OCI-LY3 (cell line): ENCODE data around the gene ARHGAP22.

Source experiments
- H2AFZ ChIP-seq: fragments of 200-600, 300-600 bp; shearing (Covaris generic); 2 replicates; pipeline ENCODE4 v1.6.0; 2014; ENCODE audit warnings: antibody characterized with exemption, low read depth, low read length
- H3K27ac ChIP-seq: fragments of 200-600, 300-600 bp; sonication (generic); 2 replicates; pipeline ENCODE4 v1.5.1; 2014; ENCODE audit warnings: mild to moderate bottlenecking, low read length, moderate library complexity, mixed read lengths
- H3K27me3 ChIP-seq: fragments of 200-600, 300-600 bp; sonication (generic); 2 replicates; pipeline ENCODE4 v1.6.1; 2014; ENCODE audit warnings: low read depth, low read length, mixed read lengths
- H3K36me3 ChIP-seq: fragments of 200-600, 300-600 bp; sonication (generic); replicated peaks from 2 replicates; pipeline ENCODE3; 2014; ENCODE audit warnings: low read depth, low read length, mixed read lengths
- H3K4me1 ChIP-seq: fragments of 300-600, 200-600 bp; sonication (generic); 2 replicates; pipeline ENCODE4 v1.6.1; 2014; ENCODE audit warnings: low read length, mixed read lengths
- H3K4me2 ChIP-seq: fragments of 200-600, 300-600 bp; sonication (generic); 2 replicates; pipeline ENCODE4 v1.6.1; 2014; ENCODE audit warnings: low read length, mixed read lengths
- H3K4me3 ChIP-seq: fragments of 300-600, 200-600 bp; sonication (generic); 2 replicates; pipeline ENCODE4 v1.5.1; 2014; ENCODE audit warnings: antibody characterized with exemption, mild to moderate bottlenecking, low read length, moderate library complexity
- H3K79me2 ChIP-seq: fragments of 300-600, 200-600 bp; shearing (Covaris generic); 2 replicates; pipeline ENCODE4 v1.6.1; 2014; ENCODE audit warnings: mild to moderate bottlenecking, low read length, mixed read lengths
- H3K9ac ChIP-seq: fragments of 300-600, 200-600 bp; shearing (Covaris generic); 2 replicates; pipeline ENCODE4 v1.6.0; 2014; ENCODE audit warnings: mild to moderate bottlenecking, low read length, moderate library complexity
- H3K9me3 ChIP-seq: fragments of 200-600, 300-600 bp; shearing (Covaris generic); 2 replicates; pipeline ENCODE4 v1.6.1; 2014; ENCODE audit warnings: low read length, mixed read lengths; ENCODE audit not compliant: insufficient read depth
- H4K20me1 ChIP-seq: fragments of 200-600, 300-600 bp; sonication (generic); 2 replicates; pipeline ENCODE4 v1.6.1; 2016; ENCODE audit warnings: low read length, mixed read lengths; ENCODE audit not compliant: insufficient read depth
- EZH2phosphoT487 ChIP-seq: fragments of 200-600 bp; shearing (Covaris generic); IDR thresholded peaks from 2 replicates; pipeline ENCODE4 v1.6.1; 2018; ENCODE audit warnings: antibody characterized with exemption, mixed run types, low read depth
- TF ChIP-seq, protein P1 (sequence below): fragments of 200-600, 300-600 bp; sonication (generic); IDR thresholded peaks from 2 replicates; pipeline ENCODE4 v1.5.1; 2014; ENCODE audit warnings: antibody characterized with exemption, low read length, low read depth

Gene ARHGAP22

DNA sequence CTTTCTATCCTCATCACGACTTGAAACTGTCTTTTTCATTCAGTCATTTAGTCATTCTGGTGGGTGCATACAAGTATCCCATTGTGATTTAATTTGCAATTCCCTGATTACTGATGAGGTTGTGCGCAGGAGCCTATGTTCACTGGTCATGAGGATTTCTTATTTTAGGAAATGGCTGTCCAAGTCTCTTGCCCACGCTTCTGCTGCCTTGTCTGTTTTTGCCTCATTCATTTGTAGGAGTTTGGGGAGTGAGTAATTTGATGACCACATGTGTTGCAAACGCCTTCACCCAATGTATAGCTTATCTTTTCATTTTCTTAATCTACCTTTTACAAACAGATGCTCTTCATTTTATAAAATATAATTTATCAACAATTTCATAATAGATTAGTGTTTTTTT lies 127.3 kb downstream of the ARHGAP22 start:
- Histone ChIP-seq H3K27ac (no peak overlapping the region), H3K79me2 (no peaks in the 10 kb centered on the region), H3K4me1 (no peaks in the 10 kb centered on the region), H3K27me3 (peaks cover 6% of the 10 kb centered on the region; the same call in 1 of the 2 replicates), H3K36me3 (no peaks in the 10 kb centered on the region), H3K4me2 (no peak overlapping the region), H2AFZ (no peak overlapping the region), H3K9ac (no peak overlapping the region), H4K20me1 (no peaks in the 10 kb centered on the region), H3K4me3 (no peak overlapping the region), H3K9me3 (no peaks in the 10 kb centered on the region)
- TF ChIP-seq, protein P1, sequence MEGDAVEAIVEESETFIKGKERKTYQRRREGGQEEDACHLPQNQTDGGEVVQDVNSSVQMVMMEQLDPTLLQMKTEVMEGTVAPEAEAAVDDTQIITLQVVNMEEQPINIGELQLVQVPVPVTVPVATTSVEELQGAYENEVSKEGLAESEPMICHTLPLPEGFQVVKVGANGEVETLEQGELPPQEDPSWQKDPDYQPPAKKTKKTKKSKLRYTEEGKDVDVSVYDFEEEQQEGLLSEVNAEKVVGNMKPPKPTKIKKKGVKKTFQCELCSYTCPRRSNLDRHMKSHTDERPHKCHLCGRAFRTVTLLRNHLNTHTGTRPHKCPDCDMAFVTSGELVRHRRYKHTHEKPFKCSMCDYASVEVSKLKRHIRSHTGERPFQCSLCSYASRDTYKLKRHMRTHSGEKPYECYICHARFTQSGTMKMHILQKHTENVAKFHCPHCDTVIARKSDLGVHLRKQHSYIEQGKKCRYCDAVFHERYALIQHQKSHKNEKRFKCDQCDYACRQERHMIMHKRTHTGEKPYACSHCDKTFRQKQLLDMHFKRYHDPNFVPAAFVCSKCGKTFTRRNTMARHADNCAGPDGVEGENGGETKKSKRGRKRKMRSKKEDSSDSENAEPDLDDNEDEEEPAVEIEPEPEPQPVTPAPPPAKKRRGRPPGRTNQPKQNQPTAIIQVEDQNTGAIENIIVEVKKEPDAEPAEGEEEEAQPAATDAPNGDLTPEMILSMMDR: no peak
- no peak for TF ChIP-seq EZH2phosphoT487

DNA sequence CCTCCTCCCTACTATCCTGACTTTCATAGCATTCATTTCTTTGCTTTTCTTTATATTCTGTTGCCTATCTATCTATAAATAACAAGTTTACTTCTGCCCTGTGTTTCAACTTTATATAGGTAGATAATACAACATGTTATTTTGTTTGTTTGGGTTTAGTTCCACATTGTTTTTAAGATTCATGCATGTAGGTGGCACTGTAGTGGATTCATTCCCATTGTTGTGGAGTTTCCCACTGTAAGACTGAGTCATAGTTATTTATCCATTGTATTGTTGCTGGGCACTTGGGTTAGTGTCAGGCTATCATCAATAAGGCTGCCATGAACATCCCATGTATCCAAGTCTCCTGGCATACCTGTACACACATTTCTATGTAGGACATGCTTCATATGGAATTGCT lies 127.7 kb downstream of the ARHGAP22 start:
- Histone ChIP-seq H3K4me2 (no peak overlapping the region), H3K27ac (no peak overlapping the region), H3K79me2 (no peaks in the 10 kb centered on the region), H3K27me3 (peaks cover 6% of the 10 kb centered on the region; the same call in 1 of the 2 replicates), H2AFZ (no peak overlapping the region), H3K9me3 (no peaks in the 10 kb centered on the region), H3K4me3 (no peak overlapping the region), H4K20me1 (no peaks in the 10 kb centered on the region), H3K36me3 (no peaks in the 10 kb centered on the region), H3K9ac (no peak overlapping the region), H3K4me1 (no peaks in the 10 kb centered on the region)
- no peak for TF ChIP-seq EZH2phosphoT487
- TF ChIP-seq, protein P1: no peak

DNA sequence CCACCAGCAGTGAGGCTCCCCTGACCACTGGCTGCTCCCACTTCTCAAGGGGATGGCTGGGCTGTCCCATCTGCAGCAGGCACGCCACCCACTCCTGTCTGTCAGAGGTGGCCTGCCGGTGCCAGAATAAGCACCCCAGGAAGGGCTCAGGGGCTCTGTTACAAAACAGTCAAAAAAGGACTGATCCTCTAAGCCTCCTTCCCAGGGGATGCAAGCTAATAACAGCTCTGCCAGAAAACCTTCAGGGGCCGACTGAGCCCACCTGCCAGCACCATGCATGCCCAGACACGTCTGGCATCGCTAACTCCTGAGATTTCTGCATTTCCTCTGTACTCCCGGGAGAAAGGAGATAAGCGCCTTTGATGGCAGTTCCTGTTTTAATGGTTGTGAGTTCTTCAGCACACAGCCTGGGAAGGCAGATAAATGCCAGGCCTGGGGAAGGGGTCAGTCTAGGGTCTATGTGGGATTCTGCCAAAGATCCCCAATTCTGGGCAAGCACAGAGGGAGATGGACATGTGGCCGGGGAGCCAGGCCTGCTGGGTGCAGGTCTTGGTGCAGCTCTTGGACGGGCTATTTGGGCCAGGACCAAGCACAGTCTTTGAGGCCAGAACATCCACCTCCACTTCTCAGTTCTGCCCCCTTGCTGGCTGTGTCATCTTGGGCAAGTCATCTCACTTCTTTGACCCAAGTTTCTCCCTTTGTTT lies 128.4 kb downstream of the ARHGAP22 start:
- Histone ChIP-seq H3K9me3 (no peaks in the 10 kb centered on the region), H3K4me2 (no peak overlapping the region), H2AFZ (no peak overlapping the region), H3K4me3 (no peak overlapping the region), H3K27ac (no peak overlapping the region), H3K27me3 (peaks cover 6% of the 10 kb centered on the region; the same call in 1 of the 2 replicates), H3K79me2 (no peaks in the 10 kb centered on the region), H3K36me3 (no peaks in the 10 kb centered on the region), H3K4me1 (no peaks in the 10 kb centered on the region), H3K9ac (no peak overlapping the region), H4K20me1 (no peaks in the 10 kb centered on the region)
- no peak for TF ChIP-seq EZH2phosphoT487
- TF ChIP-seq, protein P1: no peak

DNA sequence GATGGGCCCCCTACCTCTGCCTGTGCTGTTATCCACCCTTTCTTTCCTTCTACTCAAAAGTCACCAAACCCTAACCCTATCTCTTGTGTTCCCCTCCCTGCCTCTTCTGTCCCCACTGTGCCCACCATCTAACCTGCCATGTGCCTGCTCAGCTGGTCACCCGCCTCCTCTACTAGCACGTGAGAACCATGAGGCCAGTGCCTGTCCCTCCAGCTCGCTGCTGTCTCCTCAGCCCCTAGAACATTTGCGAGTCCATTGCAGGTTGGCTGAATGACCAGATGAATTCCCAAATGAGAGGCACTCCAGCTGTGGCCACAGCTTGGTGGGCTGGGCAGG lies 129.0 kb downstream of the ARHGAP22 start:
- Histone ChIP-seq H3K36me3 (no peaks in the 10 kb centered on the region), H3K9ac (no peak overlapping the region), H2AFZ (no peak overlapping the region), H3K4me3 (no peak overlapping the region), H3K9me3 (no peaks in the 10 kb centered on the region), H3K27me3 (peaks cover 6% of the 10 kb centered on the region; the same call in 1 of the 2 replicates), H4K20me1 (no peaks in the 10 kb centered on the region), H3K27ac (no peak overlapping the region), H3K4me1 (no peaks in the 10 kb centered on the region), H3K4me2 (no peak overlapping the region), H3K79me2 (no peaks in the 10 kb centered on the region)
- TF ChIP-seq, protein P1: no peak
- TF ChIP-seq EZH2phosphoT487: no peak
